PC-9 (cell line): ENCODE data around the gene CELF2. TPM values are rescaled to one million over a fixed set of nuclear protein-coding genes. Genes with fewer than 3 reads are reported as not detected.

Source experiments
- BruUV-seq: library from RNA; stranded (reverse); fragments of 400-500 nt; replicated peaks from 2 replicates; lab custom pipeline; 2021; lab: Mats Ljungman, UMichigan
- CTCF ChIA-PET: fragments of 300-600 bp; sonication (Branson Sonifier 250); formaldehyde crosslinking; loops from one replicate; lab custom pipeline; 2022; ENCODE audit warnings: antibody characterized with exemption; lab: Charles Lee
- POLR2A ChIA-PET: fragments of 300-600 bp; sonication (Branson Sonifier 250); formaldehyde crosslinking; loops from one replicate; lab custom pipeline; 2022; ENCODE audit warnings: antibody characterized with exemption; ENCODE audit not compliant: unreplicated experiment; lab: Charles Lee
- DNase-seq, 2 experiments: peaks; one replicate each; pipeline versions ENCODE4 v3.0.0 to v3.0.0-alpha.2; 2015 to 2022; ENCODE audit warnings: mixed read lengths in 1 of 2
- H2AFZ ChIP-seq: fragments of 200-600 bp; sonication (generic); 2 replicates; pipeline ENCODE4 v1.8.1; 2017; ENCODE audit warnings: antibody characterized with exemption
- H3F3A ChIP-seq: fragments of 200-600 bp; sonication (generic); 2 replicates; pipeline ENCODE4 v1.8.1; 2017; ENCODE audit warnings: antibody characterized with exemption, mild to moderate bottlenecking, low read depth; ENCODE audit not compliant: insufficient read depth
- H3K27ac ChIP-seq: fragments of 200-600 bp; sonication (generic); 2 replicates; pipeline ENCODE4 v1.6.1; 2016; ENCODE audit warnings: mixed run types
- H3K27me3 ChIP-seq: fragments of 200-600 bp; sonication (generic); 2 replicates; pipeline ENCODE4 v1.6.1; 2016; ENCODE audit warnings: low read depth, mixed run types; ENCODE audit not compliant: insufficient read depth
- H3K36me3 ChIP-seq: fragments of 200-600 bp; sonication (generic); 2 replicates; pipeline ENCODE4 v1.6.1; 2016; ENCODE audit warnings: low read depth, mixed run types
- H3K4me1 ChIP-seq: fragments of 200-600 bp; sonication (generic); replicated peaks from 2 replicates; pipeline ENCODE4 v1.6.1; 2016; ENCODE audit warnings: mixed run types; ENCODE audit not compliant: insufficient read depth
- H3K4me2 ChIP-seq: fragments of 200-600 bp; sonication (generic); 2 replicates; pipeline ENCODE4 v1.6.1; 2017; ENCODE audit warnings: mixed run types
- H3K4me3 ChIP-seq: fragments of 200-600 bp; sonication (generic); 2 replicates; pipeline ENCODE4 v1.6.1; 2016; ENCODE audit warnings: mixed run types
- H3K79me2 ChIP-seq: fragments of 200-600 bp; sonication (generic); 2 replicates; pipeline ENCODE4 v1.6.1; 2017; ENCODE audit warnings: low read depth, mixed run types
- H3K9me2 ChIP-seq: fragments of 200-600 bp; sonication (generic); 2 replicates; pipeline ENCODE4 v1.8.1; 2017; ENCODE audit warnings: mild to moderate bottlenecking; ENCODE audit not compliant: insufficient read depth
- H3K9me3 ChIP-seq: fragments of 200-600 bp; sonication (generic); 2 replicates; pipeline ENCODE4 v1.8.1; 2016; ENCODE audit warnings: low read depth; ENCODE audit not compliant: insufficient read depth
- H4K20me1 ChIP-seq: fragments of 200-600 bp; sonication (generic); 2 replicates; pipeline ENCODE4 v1.8.1; 2017; ENCODE audit not compliant: insufficient read depth
- EZH2 ChIP-seq: fragments of 200-600 bp; sonication (generic); IDR thresholded peaks from 2 replicates; pipeline ENCODE4 v1.8.0; 2017; ENCODE audit warnings: antibody characterized with exemption, low read depth
- intact Hi-C: fragments of 100-400 bp; cut with micrococcal nuclease; formaldehyde crosslinking; loops from one replicate; pipeline ENCODE4 v1.10.0; 2022; ENCODE audit not compliant: unreplicated experiment
- total RNA-seq: library from RNA; stranded (reverse); gene quantifications from 2 replicates; pipeline ENCODE4 v1.2.3, GENCODE V29; 2021
- TF ChIP-seq, protein P1 (sequence below): fragments of 200-600 bp; sonication (generic); conservative IDR thresholded peaks from 2 replicates; pipeline ENCODE4 v1.6.1; 2017; ENCODE audit warnings: mixed run types, antibody characterized with exemption, mild to moderate bottlenecking, moderate library complexity

Gene CELF2
- total RNA-seq, 1 experiment from 2014 or later = not detected

DNA sequence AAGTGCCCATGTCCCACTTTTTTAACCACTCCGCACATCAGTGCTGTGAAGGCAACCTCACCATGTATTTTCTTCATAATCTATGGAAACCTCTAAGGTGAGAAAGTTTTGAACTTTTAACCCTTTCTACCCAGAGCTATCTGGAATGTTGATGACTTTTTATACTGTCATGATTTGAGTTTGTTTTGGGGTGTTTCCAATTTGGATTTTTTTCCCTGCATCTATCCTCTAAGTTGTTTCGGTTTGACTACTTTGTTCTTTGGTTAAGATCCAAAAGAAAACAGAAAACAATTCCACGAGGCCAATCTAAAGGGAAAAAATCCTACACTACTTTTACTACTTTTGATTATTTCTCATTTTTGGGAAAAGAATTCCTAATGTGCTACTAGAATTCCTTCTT, 314.1 kb downstream of the CELF2 start:
- DNase-seq = no peak
- Histone ChIP-seq H3K4me1 (no peaks in the 10 kb centered on the region), H3K36me3 (no peaks in the 10 kb centered on the region), H4K20me1 (no peaks in the 10 kb centered on the region), H3K27me3 (peaks cover 79% of the 10 kb centered on the region), H3K79me2 (no peaks in the 10 kb centered on the region), H3F3A (no peaks in the 10 kb centered on the region), H3K9me3 (no peaks in the 10 kb centered on the region), H3K4me2 (no peak overlapping the region), H3K27ac (no peak overlapping the region), H3K4me3 (no peak overlapping the region), H3K9me2 (no peaks in the 10 kb centered on the region), H2AFZ (no peak overlapping the region)
- intact Hi-C loops = no loop called here
- ChIA-PET POLR2A (no interaction called here), CTCF (no interaction called here)
- no TSS peak for BruUV-seq
- TF ChIP-seq, protein P1, sequence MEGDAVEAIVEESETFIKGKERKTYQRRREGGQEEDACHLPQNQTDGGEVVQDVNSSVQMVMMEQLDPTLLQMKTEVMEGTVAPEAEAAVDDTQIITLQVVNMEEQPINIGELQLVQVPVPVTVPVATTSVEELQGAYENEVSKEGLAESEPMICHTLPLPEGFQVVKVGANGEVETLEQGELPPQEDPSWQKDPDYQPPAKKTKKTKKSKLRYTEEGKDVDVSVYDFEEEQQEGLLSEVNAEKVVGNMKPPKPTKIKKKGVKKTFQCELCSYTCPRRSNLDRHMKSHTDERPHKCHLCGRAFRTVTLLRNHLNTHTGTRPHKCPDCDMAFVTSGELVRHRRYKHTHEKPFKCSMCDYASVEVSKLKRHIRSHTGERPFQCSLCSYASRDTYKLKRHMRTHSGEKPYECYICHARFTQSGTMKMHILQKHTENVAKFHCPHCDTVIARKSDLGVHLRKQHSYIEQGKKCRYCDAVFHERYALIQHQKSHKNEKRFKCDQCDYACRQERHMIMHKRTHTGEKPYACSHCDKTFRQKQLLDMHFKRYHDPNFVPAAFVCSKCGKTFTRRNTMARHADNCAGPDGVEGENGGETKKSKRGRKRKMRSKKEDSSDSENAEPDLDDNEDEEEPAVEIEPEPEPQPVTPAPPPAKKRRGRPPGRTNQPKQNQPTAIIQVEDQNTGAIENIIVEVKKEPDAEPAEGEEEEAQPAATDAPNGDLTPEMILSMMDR = no peak
- TF ChIP-seq EZH2 = no peak

DNA sequence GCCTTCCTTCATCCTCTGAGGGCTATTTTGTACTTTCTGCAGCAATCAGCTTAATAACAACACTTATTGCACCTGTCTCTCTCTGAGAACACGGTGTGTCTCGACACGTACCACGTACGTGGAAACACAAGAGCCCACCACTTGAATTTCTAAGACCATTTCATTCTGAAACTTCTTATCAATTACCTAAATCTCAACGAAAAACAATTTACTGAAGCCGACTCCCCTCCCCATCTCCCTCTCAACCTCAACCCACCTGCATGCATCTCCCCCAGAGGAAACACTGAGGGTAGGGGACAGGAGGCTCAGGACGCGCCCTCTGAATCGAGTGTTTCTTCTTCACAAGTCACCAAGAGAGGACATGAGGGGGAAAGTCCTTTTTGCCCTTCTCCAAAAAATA, 315.2 kb downstream of the CELF2 start:
- no peak for DNase-seq
- H3K9me2 ChIP-seq = no peaks in the 10 kb centered on the region
- ChIA-PET CTCF (no interaction called here), POLR2A (no interaction called here)
- no peak overlapping the region for H3K4me3 ChIP-seq
- no peak overlapping the region for H3K4me2 ChIP-seq
- no peaks in the 10 kb centered on the region for H4K20me1 ChIP-seq
- H3K79me2 ChIP-seq = no peaks in the 10 kb centered on the region
- TF ChIP-seq EZH2 = no peak
- TF ChIP-seq, protein P1 = no peak
- no peaks in the 10 kb centered on the region for H3K9me3 ChIP-seq
- no peak overlapping the region for H2AFZ ChIP-seq
- intact Hi-C loops = no loop called here
- H3K4me1 ChIP-seq = no peaks in the 10 kb centered on the region
- H3K27me3 ChIP-seq = peaks cover 80% of the 10 kb centered on the region
- no peaks in the 10 kb centered on the region for H3K36me3 ChIP-seq
- BruUV-seq = no TSS peak
- no peaks in the 10 kb centered on the region for H3F3A ChIP-seq
- H3K27ac ChIP-seq = no peak overlapping the region

DNA sequence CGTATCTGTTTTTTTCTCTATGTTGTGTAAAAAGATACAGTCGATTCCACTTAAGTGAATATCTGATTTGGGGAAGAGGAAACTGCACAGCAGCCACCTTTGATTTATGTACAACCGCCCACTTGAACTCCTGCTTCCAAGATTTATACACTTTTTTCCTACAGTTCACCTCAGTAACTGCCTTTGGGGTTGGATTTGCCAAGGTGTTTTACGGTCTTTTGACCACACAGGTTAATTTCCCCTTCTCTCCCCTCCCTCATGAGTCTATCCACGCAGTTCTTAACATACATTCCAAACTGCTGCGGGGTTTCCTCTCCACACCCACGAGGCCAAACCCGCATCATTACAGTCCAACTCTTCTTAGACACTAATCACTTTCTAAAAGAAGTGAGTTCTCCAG, 316.8 kb downstream of the CELF2 start:
- H3F3A ChIP-seq = no peaks in the 10 kb centered on the region
- ChIA-PET CTCF (no interaction called here), POLR2A (no interaction called here)
- H3K4me1 ChIP-seq = no peaks in the 10 kb centered on the region
- no peaks in the 10 kb centered on the region for H3K79me2 ChIP-seq
- H3K4me2 ChIP-seq = no peak overlapping the region
- peaks cover 80% of the 10 kb centered on the region for H3K27me3 ChIP-seq
- H4K20me1 ChIP-seq = no peaks in the 10 kb centered on the region
- intact Hi-C loops = no loop called here
- TF ChIP-seq EZH2 = no peak
- TF ChIP-seq, protein P1 = no peak
- H3K4me3 ChIP-seq = no peak overlapping the region
- H3K9me2 ChIP-seq = no peaks in the 10 kb centered on the region
- H3K36me3 ChIP-seq = no peaks in the 10 kb centered on the region
- H2AFZ ChIP-seq = no peak overlapping the region
- H3K27ac ChIP-seq = no peak overlapping the region
- DNase-seq = no peak
- H3K9me3 ChIP-seq = no peaks in the 10 kb centered on the region
- BruUV-seq = no TSS peak
